HepG2 (cell line): Measurements from ENCODE around the gene FGL2. TPM values are rescaled to one million over a fixed set of nuclear protein-coding genes. Genes with fewer than 3 reads are reported as not detected.

ENCODE experiments used
- ATAC-seq: fragments of 200-7000 bp; cut with Tn5 transposase; 3 replicates; pipeline ENCODE4 v1.9.1; 2020; ENCODE audit warnings: mild to moderate bottlenecking, moderate library complexity
- BruUV-seq: library from RNA; stranded (reverse); fragments of 400-500 nt; replicated peaks from 2 replicates; lab custom pipeline; 2021; lab: Mats Ljungman, UMichigan
- CTCF ChIA-PET: fragments of 300-600 bp; formaldehyde crosslinking; extraction: SDS; loops from one replicate; lab custom pipeline; 2021; ENCODE audit warnings: low total read pairs, inconsistent platforms, low intra/inter-chr PET ratio; lab: Yijun Ruan, JAX
- POLR2A ChIA-PET: fragments of 350-600 bp; sonication (Branson Sonifier 250); formaldehyde crosslinking; loops from one replicate; lab custom pipeline; 2020; ENCODE audit warnings: antibody characterized with exemption, inconsistent platforms; lab: Yijun Ruan, JAX
- DNase-seq: peaks from one replicate; pipeline ENCODE4 v3.0.0-alpha.2; 2015; ENCODE audit warnings: low spot score
- FAIRE-seq: peaks from 3 replicates; lab custom pipeline; 2011; peaks lifted over from hg19 to GRCh38; lab: Jason Lieb, UNC
- H2AFZ ChIP-seq: one replicate; pipeline ENCODE4 v1.6.1; 2011; ENCODE audit warnings: low read length, inconsistent platforms
- H3K27ac ChIP-seq: fragments of 300-600 bp; 3 replicates; pipeline ENCODE4 v1.8.0; 2011; ENCODE audit warnings: mixed run types, mild to moderate bottlenecking, mixed read lengths, low read length, inconsistent platforms; ENCODE audit not compliant: insufficient read depth; ENCODE audit errors: extremely low read length
- H3K27me3 ChIP-seq, 2 experiments: fragments of 200-600 bp in 1 of 2; 2 replicates in 1 of 2; 3 replicates in 1 of 2; pipeline versions ENCODE4 v1.6.0 to v1.8.0; 2011; ENCODE audit warnings: low read length in 2 of 2, mild to moderate bottlenecking in 2 of 2, moderate library complexity in 2 of 2, inconsistent platforms in 1 of 2; ENCODE audit not compliant: insufficient read depth in 2 of 2, control insufficient read depth in 1 of 2
- H3K36me3 ChIP-seq, 2 experiments: fragments of 200-600 bp in 1 of 2; replicated peaks in 1 of 2; 2 replicates in 1 of 2; 3 replicates in 1 of 2; pipeline versions ENCODE4 v1.5.1 to v1.8.0; 2011; ENCODE audit warnings: low read length in 2 of 2, inconsistent platforms in 1 of 2; ENCODE audit not compliant: insufficient read depth in 2 of 2, control insufficient read depth in 1 of 2
- H3K4me1 ChIP-seq: 2 replicates; pipeline ENCODE4 v1.5.1; 2012; ENCODE audit warnings: low read length, inconsistent platforms; ENCODE audit not compliant: insufficient read depth
- H3K4me2 ChIP-seq: 2 replicates; pipeline ENCODE4 v1.6.0; 2011; ENCODE audit warnings: low read depth, low read length, inconsistent platforms
- H3K4me3 ChIP-seq, 3 experiments: fragments of 200-600 bp in 1 of 3; sonication (generic), shearing (Covaris generic) in 1 of 3; replicated peaks in 1 of 3; 2 replicates each; pipeline ENCODE4 v1.5.1; 2011 to 2016; ENCODE audit warnings: low read length in 3 of 3, inconsistent platforms in 2 of 3, low read depth in 2 of 3, mild to moderate bottlenecking in 2 of 3, control low read depth in 1 of 3, mixed read lengths in 1 of 3; ENCODE audit not compliant: insufficient read depth in 1 of 3
- H3K79me2 ChIP-seq: one replicate; pipeline ENCODE4 v1.6.1; 2011; ENCODE audit warnings: low read length, inconsistent platforms; ENCODE audit not compliant: insufficient read depth
- H3K9ac ChIP-seq: 2 replicates; pipeline ENCODE4 v1.6.0; 2011; ENCODE audit warnings: mild to moderate bottlenecking, low read depth, low read length, inconsistent platforms; ENCODE audit not compliant: insufficient read depth
- H3K9me3 ChIP-seq: 2 replicates; pipeline ENCODE4 v1.5.1; 2012; ENCODE audit warnings: mild to moderate bottlenecking, low read length
- H4K20me1 ChIP-seq: 2 replicates; pipeline ENCODE4 v1.6.0; 2011; ENCODE audit warnings: inconsistent platforms, mild to moderate bottlenecking, low read length, moderate library complexity; ENCODE audit not compliant: insufficient read depth
- CENPX ChIP-seq: sonication (generic); formaldehyde crosslinking; IDR thresholded peaks from 2 replicates; pipeline ENCODE4 v1.9.0; 2021; ENCODE audit warnings: mild to moderate bottlenecking, missing genetic modification reagents, moderate library complexity
- EHMT2 ChIP-seq: fragments of 200-600 bp; sonication (generic); IDR thresholded peaks from 2 replicates; pipeline ENCODE4 v1.7.0; 2017; ENCODE audit warnings: antibody characterized with exemption, low read depth, low read length, borderline replicate concordance
- HNF4A ChIP-seq: sonication (generic); formaldehyde crosslinking; IDR thresholded peaks from 2 replicates; pipeline ENCODE4 v1.4.0; 2020; ENCODE audit warnings: missing genetic modification reagents
- IRX3 ChIP-seq: sonication (generic); formaldehyde crosslinking; IDR thresholded peaks from 2 replicates; pipeline ENCODE4 v1.8.1; 2023; ENCODE audit warnings: mild to moderate bottlenecking, low read depth, missing genetic modification reagents, borderline replicate concordance
- PBX3 ChIP-seq: sonication (generic); formaldehyde crosslinking; IDR thresholded peaks from 2 replicates; pipeline ENCODE4 v1.8.1; 2023; ENCODE audit warnings: missing genetic modification reagents, inconsistent platforms, borderline replicate concordance
- RFX3 ChIP-seq: IDR thresholded peaks from 2 replicates; pipeline ENCODE4 v1.6.1; 2016; ENCODE audit warnings: missing biosample characterization, missing genetic modification reagents
- TMF1 ChIP-seq: sonication (generic); formaldehyde crosslinking; IDR thresholded peaks from 2 replicates; pipeline ENCODE4 v1.8.1; 2022; ENCODE audit warnings: low read depth, missing genetic modification reagents
- YEATS2 ChIP-seq: sonication (generic); formaldehyde crosslinking; IDR thresholded peaks from 2 replicates; pipeline ENCODE4 v1.4.0; 2020; ENCODE audit warnings: missing genetic modification reagents, borderline replicate concordance
- ZFP36L1 ChIP-seq: sonication (generic); formaldehyde crosslinking; IDR thresholded peaks from 2 replicates; pipeline ENCODE4 v1.8.0; 2022; ENCODE audit warnings: mild to moderate bottlenecking, missing genetic modification reagents, moderate library complexity
- ZNF282 ChIP-seq: fragments of 450-650 bp; IDR thresholded peaks from 2 replicates; pipeline ENCODE4 v1.6.1; 2018; ENCODE audit not compliant: partially characterized antibody
- ZNF34 ChIP-seq: sonication (generic); formaldehyde crosslinking; IDR thresholded peaks from 2 replicates; pipeline ENCODE4 v1.4.0; 2020; ENCODE audit warnings: mild to moderate bottlenecking, missing genetic modification reagents, borderline replicate concordance
- ZSCAN21 ChIP-seq: sonication (generic); formaldehyde crosslinking; IDR thresholded peaks from 2 replicates; pipeline ENCODE4 v1.8.0; 2022; ENCODE audit warnings: mild to moderate bottlenecking, missing genetic modification reagents, moderate library complexity, borderline replicate concordance
- WGBS: methylation state at CpG from one replicate; pipeline ENCODE4 v1.1.6; 2017; ENCODE audit warnings: low lambda C conversion rate; 5-methylcytosine and 5-hydroxymethylcytosine counted together
- in situ Hi-C: cut with HindIII; loops from 2 replicates; pipeline ENCODE4 v1.10.0; 2017; ENCODE audit warnings: low pct_unique_long_range_greater_than_20kb; ENCODE audit not compliant: extremely low pct_ligation_motif_present
- intact Hi-C: fragments of 100-400 bp; cut with micrococcal nuclease; formaldehyde crosslinking; loops from one replicate; pipeline ENCODE4 v1.10.0; 2022; ENCODE audit not compliant: unreplicated experiment
- polyA plus RNA-seq, 8 experiments: library from polyadenylated mRNA; depleted of rRNA in 3 of 8; stranded (reverse) in 7 of 8; unstranded in 1 of 8; fragments of >200 nt; fragmentation: Illumina TruSeq in 4 of 8; extraction: Trizol in 4 of 8; gene quantifications; 2 replicates each; pipeline versions ENCODE4 v1.2.1 to v1.2.3, GENCODE V29; 2011 to 2016; ENCODE audit warnings: low read depth in 4 of 8, missing spikeins in 1 of 8, mixed read lengths in 1 of 8; ENCODE audit not compliant: insufficient read depth in 1 of 8
- total RNA-seq, 5 experiments: library from RNA; depleted of rRNA; stranded (reverse); fragments of >200 nt; fragmentation: Illumina TruSeq; extraction: Trizol; gene quantifications; 2 replicates each; pipeline ENCODE4 v1.2.3, GENCODE V29; 2016; ENCODE audit warnings: low read depth in 1 of 5

The FGL2 gene
- total and polyA plus RNA-seq, 2 of the 13 experiments (the other 11 are each of a cell fraction or from before 2014, with no cell fraction given) = 0.04 to 0.15 TPM

GRCh38 chr7:77185866-77186265 lies 13.8 kb downstream of the FGL2 start (continued):
- TF ChIP-seq PBX3 (CRISPR knock-in tag) = no peak
- TF ChIP-seq IRX3 (CRISPR knock-in tag) = no peak
- no peak for TF ChIP-seq YEATS2 (CRISPR knock-in tag)
- no peak for TF ChIP-seq EHMT2
- no peak for TF ChIP-seq ZNF282
- no peak for TF ChIP-seq RFX3

- Histone ChIP-seq H4K20me1 (no peaks in the 10 kb centered on the region), H3K36me3 (no peaks in the 10 kb centered on the region), H2AFZ (no peak overlapping the region), H3K4me2 (no peak overlapping the region), H3K9ac (no peak overlapping the region), H3K27me3 (no peaks in the 10 kb centered on the region), H3K27ac (no peak overlapping the region), H3K79me2 (no peaks in the 10 kb centered on the region), H3K9me3 (no peaks in the 10 kb centered on the region), H3K4me3 (no peak overlapping the region), H3K4me1 (peaks cover 19% of the 10 kb centered on the region)
- intact Hi-C loops = no loop called here
- TF ChIP-seq TMF1 (no peak), HNF4A (CRISPR knock-in tag) (no peak), ZFP36L1 (CRISPR knock-in tag) (no peak), CENPX (CRISPR knock-in tag) (no peak), ZSCAN21 (CRISPR knock-in tag) (no peak), ZNF34 (CRISPR knock-in tag) (no peak)
- POLR2A ChIA-PET = no interaction called here
- no peak for FAIRE-seq
- CTCF ChIA-PET = no interaction called here
- no peak for ATAC-seq
- DNase-seq = no peak
- BruUV-seq = no TSS peak
- in situ Hi-C loops = no loop called here
- WGBS = 88% methylated on average over 3 of the region's 3 CpGs
Measured at GRCh38 chr7:77184990-77185389, 14.6 kb downstream of the FGL2 start.
